ENCODE data around the gene GLE1.

The GLE1 gene

GRCh38 chr9:128482186-128482585, 22.3 kb upstream of the GLE1 start:
- no peak for DNase-seq (ENCODE audit: extremely low spot score)
- TF ChIP-seq CTCF (IDR thresholded peaks at IDR 0.05; ENCODE audit: control extremely low read depth, extremely low read depth, low read depth, missing control alignments), result no peak
- ChIA-PET POLR2A (no interaction called here), CTCF (interaction anchor here (1.1 to 1.8 kb wide), 3 partner anchors 12 to 44 kb away, joined by 3 to 4 read pairs (median 4); no protein-coding TSS in a partner anchor)

- ChIA-PET POLR2A (no interaction called here), CTCF (interaction anchor here (1.2 to 1.5 kb wide), 3 partner anchors 11 to 217 kb away, joined by 3 read pairs; partner anchors contain the start of gene PKN3)
- no peak for DNase-seq (ENCODE audit: extremely low spot score)
- TF ChIP-seq CTCF (IDR thresholded peaks at IDR 0.05; ENCODE audit: control extremely low read depth, extremely low read depth, low read depth, missing control alignments), result no peak
These were observed 19.7 kb upstream of the GLE1 start for GRCh38 chr9:128484686-128485413.

- ChIA-PET POLR2A (no interaction called here), CTCF (interaction anchor here (1.0 to 1.5 kb wide), 3 partner anchors 11 to 17 kb away, joined by 3 read pairs; no protein-coding TSS in a partner anchor)
- no peak for TF ChIP-seq CTCF (IDR thresholded peaks at IDR 0.05; ENCODE audit: control extremely low read depth, extremely low read depth, low read depth, missing control alignments)
- DNase-seq (ENCODE audit: extremely low spot score), result no peak
These were observed 19.1 kb upstream of the GLE1 start for GRCh38 chr9:128485414-128485855.

GRCh38 chr9:128486201-128486600, 18.3 kb upstream of the GLE1 start:
- no peak for TF ChIP-seq CTCF (IDR thresholded peaks at IDR 0.05; ENCODE audit: control extremely low read depth, extremely low read depth, low read depth, missing control alignments)

GRCh38 chr9:128493424-128493823, 11.1 kb upstream of the GLE1 start:
- POLR2A ChIA-PET, result no interaction called here
- TF ChIP-seq CTCF (IDR thresholded peaks at IDR 0.05; ENCODE audit: control extremely low read depth, extremely low read depth, low read depth, missing control alignments), result no peak
- CTCF ChIA-PET, result interaction anchor here (1.3 kb wide), 1 partner anchor 54 kb away, joined by 4 read pairs; no protein-coding TSS in a partner anchor

More at GRCh38 chr9:128486201-128486600, 18.3 kb upstream of the GLE1 start:
- ChIA-PET POLR2A (no interaction called here), CTCF (interaction anchor here (1.0 to 1.5 kb wide), 2 partner anchors 10 to 12 kb away, joined by 3 read pairs; no protein-coding TSS in a partner anchor)
- no peak for DNase-seq (ENCODE audit: extremely low spot score)

GRCh38 chr9:128494108-128494745, 10.3 kb upstream of the GLE1 start:
- TF ChIP-seq CTCF (IDR thresholded peaks at IDR 0.05; ENCODE audit: control extremely low read depth, extremely low read depth, low read depth, missing control alignments), result no peak
- ChIA-PET POLR2A (no interaction called here), CTCF (interaction anchor here (0.8 to 2.3 kb wide), 4 partner anchors 11 to 132 kb away, joined by 3 to 5 read pairs (median 4); partner anchors contain the start of gene CERCAM)
- no peak for DNase-seq (ENCODE audit: extremely low spot score)

More at GRCh38 chr9:128493424-128493823, 11.1 kb upstream of the GLE1 start:
- no peak for DNase-seq (ENCODE audit: extremely low spot score)
